Measurements from ENCODE around the gene PDE11A. TPM values are rescaled to one million over a fixed set of nuclear protein-coding genes. Genes with fewer than 3 reads are reported as not detected.

PDE11A gene
- total and polyA plus RNA-seq, 2 of the 8 experiments (the other 6 are each of a cell fraction or from before 2014, with no cell fraction given): 0.19 to 0.23 TPM

GRCh38 chr2:178111743-178112142, 39.2 kb upstream of the PDE11A start (continued):
- TF ChIP-seq RAD21 (IDR thresholded peaks at IDR 0.05 in 1 of 2, conservative IDR thresholded peaks at IDR 0.05 in 1 of 2; ENCODE audit: low read depth in 2 of 2, low read length in 2 of 2) (no peak), TAF7 (optimal IDR thresholded peaks at IDR 0.05; ENCODE audit: borderline replicate concordance, low read depth, low read length) (no peak), RFX5 (IDR thresholded peaks at IDR 0.05; ENCODE audit: borderline replicate concordance, low read depth, low read length) (no peak), CHD1 (IDR thresholded peaks at IDR 0.05; ENCODE audit: low read depth, low read length) (no peak), ZNF274 (IDR thresholded peaks at IDR 0.05; ENCODE audit: borderline replicate concordance, extremely low read depth, low read length) (no peak), E2F6 (IDR thresholded peaks at IDR 0.05) (no peak)

All from H1 (cell line).